GM18520 (cell line): ENCODE data around the gene TSPEAR.
"Not testable (repeated sequence)": the region's sequence is repeated elsewhere in the genome, so short reads cannot be mapped to it uniquely, and the experiment has no call there.

Experiments
- ATAC-seq: cut with Tn5 transposase; IDR thresholded peaks from one replicate; pipeline ENCODE4 v1.9.1; 2021; ENCODE audit not compliant: unreplicated experiment

Gene TSPEAR

GRCh38 chr21:44612669-44613229 lies 98.6 kb downstream of the TSPEAR start:
- ATAC-seq, result no peak

GRCh38 chr21:44612029-44612486 lies 99.3 kb downstream of the TSPEAR start, which contains the start of gene KRTAP10-8:
TSS of gene KRTAP10-8 (plus strand) at chr21:44612079. CDS start at chr21:44612101, 22 bp downstream.
- ATAC-seq, result no peak

GRCh38 chr21:44611551-44611950 lies 99.8 kb downstream of the TSPEAR start:
- ATAC-seq, result no peak

- ATAC-seq, result not testable (repeated sequence)
Observed at GRCh38 chr21:44610157-44610843, 101.1 kb downstream of the TSPEAR start.

GRCh38 chr21:44609193-44609592 lies 102.2 kb downstream of the TSPEAR start:
- no peak for ATAC-seq

GRCh38 chr21:44606495-44606894 lies 104.9 kb downstream of the TSPEAR start:
- ATAC-seq, result no peak

GRCh38 chr21:44603911-44604310 lies 107.5 kb downstream of the TSPEAR start:
- ATAC-seq, result no peak

- no peak for ATAC-seq
Observed at GRCh38 chr21:44603109-44603875, 108.1 kb downstream of the TSPEAR start.

GRCh38 chr21:44602463-44602850 lies 108.9 kb downstream of the TSPEAR start:
- ATAC-seq, result no peak

- no peak for ATAC-seq
Observed at GRCh38 chr21:44601596-44602462, 109.5 kb downstream of the TSPEAR start.

GRCh38 chr21:44601091-44601490 lies 110.3 kb downstream of the TSPEAR start:
- not testable (repeated sequence) for ATAC-seq

GRCh38 chr21:44600118-44600978 lies 111.0 kb downstream of the TSPEAR start, which contains the start of gene KRTAP10-7:
TSS of gene KRTAP10-7 (plus strand) at chr21:44600597. CDS start at chr21:44600622, 25 bp downstream.
- not testable (repeated sequence) for ATAC-seq

GRCh38 chr21:44599264-44600029 lies 111.9 kb downstream of the TSPEAR start:
- no peak for ATAC-seq

- ATAC-seq, result no peak
Observed at GRCh38 chr21:44598061-44598460, 113.3 kb downstream of the TSPEAR start.

- no peak for ATAC-seq
Observed at GRCh38 chr21:44596068-44596725, 115.2 kb downstream of the TSPEAR start.

- ATAC-seq, result no peak
Observed at GRCh38 chr21:44595524-44595923, 115.8 kb downstream of the TSPEAR start.

- no peak for ATAC-seq
Observed at GRCh38 chr21:44594406-44594916, 116.9 kb downstream of the TSPEAR start.
